Suprapubic skin (tissue), 4 donors: ENCODE results near the gene INTS6L.

Experiments
- POLR2A ChIP-seq, 2 donors: fragments of 450-650 bp; IDR thresholded peaks; one replicate each; pipeline ENCODE4 v1.6.1; 2017; ENCODE audit warnings: antibody characterized with exemption in 2 of 2, mild to moderate bottlenecking in 2 of 2, moderate library complexity in 2 of 2
- POLR2AphosphoS5 ChIP-seq, 3 donors: sonication (generic); formaldehyde crosslinking; IDR thresholded peaks; one replicate each; pipeline ENCODE4 v1.6.1; 2017; ENCODE audit warnings: antibody characterized with exemption in 3 of 3
- TF ChIP-seq, protein P1 (sequence below), 2 donors: fragments of 200-600 bp in 1 of 2; fragments of 450-650 bp in 1 of 2; sonication (generic) in 1 of 2; IDR thresholded peaks; one replicate each; pipeline ENCODE4 v1.5.1; 2016 to 2019; ENCODE audit warnings: antibody characterized with exemption in 2 of 2, mild to moderate bottlenecking in 1 of 2, moderate library complexity in 1 of 2

DNA sequence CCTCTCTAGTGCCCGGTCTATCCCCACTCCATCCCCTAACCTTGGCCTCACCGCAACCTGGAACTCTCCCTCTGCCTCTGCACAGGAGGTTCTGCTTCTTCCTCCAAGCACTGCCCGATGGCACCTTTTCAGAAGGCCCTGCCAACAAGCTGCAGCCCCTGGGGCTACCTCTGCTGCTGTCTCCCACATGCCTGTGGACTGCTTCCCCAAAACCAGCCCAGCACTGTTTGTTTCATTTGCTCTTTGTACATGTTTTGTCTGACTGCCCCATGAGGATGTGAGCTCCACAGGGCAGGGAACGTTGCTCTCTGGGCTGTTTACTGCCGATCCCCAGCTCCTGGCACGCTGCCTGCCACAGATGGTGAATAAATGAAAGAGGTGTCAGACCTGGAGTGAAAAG is 85.4 kb downstream of the INTS6L start:
- TF ChIP-seq, protein P1, sequence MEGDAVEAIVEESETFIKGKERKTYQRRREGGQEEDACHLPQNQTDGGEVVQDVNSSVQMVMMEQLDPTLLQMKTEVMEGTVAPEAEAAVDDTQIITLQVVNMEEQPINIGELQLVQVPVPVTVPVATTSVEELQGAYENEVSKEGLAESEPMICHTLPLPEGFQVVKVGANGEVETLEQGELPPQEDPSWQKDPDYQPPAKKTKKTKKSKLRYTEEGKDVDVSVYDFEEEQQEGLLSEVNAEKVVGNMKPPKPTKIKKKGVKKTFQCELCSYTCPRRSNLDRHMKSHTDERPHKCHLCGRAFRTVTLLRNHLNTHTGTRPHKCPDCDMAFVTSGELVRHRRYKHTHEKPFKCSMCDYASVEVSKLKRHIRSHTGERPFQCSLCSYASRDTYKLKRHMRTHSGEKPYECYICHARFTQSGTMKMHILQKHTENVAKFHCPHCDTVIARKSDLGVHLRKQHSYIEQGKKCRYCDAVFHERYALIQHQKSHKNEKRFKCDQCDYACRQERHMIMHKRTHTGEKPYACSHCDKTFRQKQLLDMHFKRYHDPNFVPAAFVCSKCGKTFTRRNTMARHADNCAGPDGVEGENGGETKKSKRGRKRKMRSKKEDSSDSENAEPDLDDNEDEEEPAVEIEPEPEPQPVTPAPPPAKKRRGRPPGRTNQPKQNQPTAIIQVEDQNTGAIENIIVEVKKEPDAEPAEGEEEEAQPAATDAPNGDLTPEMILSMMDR (IDR thresholded peaks at IDR 0.05), result no peak
- TF ChIP-seq POLR2A (IDR thresholded peaks at IDR 0.05), result no peak
- no peak for TF ChIP-seq POLR2AphosphoS5 (IDR thresholded peaks at IDR 0.05)
